ENCODE results near the gene SMAD2.

GRCh38 chr18:47790036-47790435, 140.4 kb downstream of the SMAD2 start:
- no peak for TF ChIP-seq CTCF (IDR thresholded peaks at IDR 0.05)
- no peak for TF ChIP-seq POLR2A (IDR thresholded peaks at IDR 0.05)

Data from adrenal gland (tissue), 5 donors.